Measurements from ENCODE around the gene TP63. TPM values are rescaled to one million over a fixed set of nuclear protein-coding genes. Genes with fewer than 3 reads are reported as not detected.

Gene TP63
- total RNA-seq, 4 donors from 2014 or later: 302 to 485 (median 319) TPM

DNA sequence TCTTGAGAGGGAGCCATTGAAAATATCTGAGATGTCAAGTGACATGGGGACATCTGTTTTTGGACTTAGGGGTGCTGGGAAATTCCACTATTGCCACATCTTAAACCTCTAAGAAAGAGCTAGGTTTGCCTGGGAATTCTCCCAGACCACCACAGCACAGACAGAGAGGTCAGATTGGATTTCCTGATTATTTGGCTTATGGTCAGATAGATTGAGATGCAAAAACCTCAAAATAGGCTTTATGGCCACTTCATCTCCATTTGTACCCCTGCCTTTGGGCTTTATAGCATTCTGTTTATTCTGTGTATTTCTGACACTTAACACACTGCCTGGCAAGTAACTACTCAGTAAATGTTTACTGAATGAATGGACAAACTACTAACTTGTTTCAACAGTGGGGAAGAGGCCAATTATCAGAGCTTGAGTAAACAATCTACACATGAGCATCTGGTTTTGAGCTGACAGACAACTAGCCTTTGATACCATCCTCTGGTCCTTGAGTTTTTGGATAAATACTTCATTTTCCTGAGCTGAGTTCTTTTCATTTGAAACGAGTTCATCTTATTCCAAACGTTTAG is 81.8 kb downstream of the TP63 start:
- TF ChIP-seq POLR2AphosphoS5 (IDR thresholded peaks at IDR 0.05) (no peak), EP300 (IDR thresholded peaks at IDR 0.05) (no peak), POLR2A (IDR thresholded peaks at IDR 0.05) (no peak)
- DNase-seq (ENCODE audit: low spot score in 2 of 2): no peak

DNA sequence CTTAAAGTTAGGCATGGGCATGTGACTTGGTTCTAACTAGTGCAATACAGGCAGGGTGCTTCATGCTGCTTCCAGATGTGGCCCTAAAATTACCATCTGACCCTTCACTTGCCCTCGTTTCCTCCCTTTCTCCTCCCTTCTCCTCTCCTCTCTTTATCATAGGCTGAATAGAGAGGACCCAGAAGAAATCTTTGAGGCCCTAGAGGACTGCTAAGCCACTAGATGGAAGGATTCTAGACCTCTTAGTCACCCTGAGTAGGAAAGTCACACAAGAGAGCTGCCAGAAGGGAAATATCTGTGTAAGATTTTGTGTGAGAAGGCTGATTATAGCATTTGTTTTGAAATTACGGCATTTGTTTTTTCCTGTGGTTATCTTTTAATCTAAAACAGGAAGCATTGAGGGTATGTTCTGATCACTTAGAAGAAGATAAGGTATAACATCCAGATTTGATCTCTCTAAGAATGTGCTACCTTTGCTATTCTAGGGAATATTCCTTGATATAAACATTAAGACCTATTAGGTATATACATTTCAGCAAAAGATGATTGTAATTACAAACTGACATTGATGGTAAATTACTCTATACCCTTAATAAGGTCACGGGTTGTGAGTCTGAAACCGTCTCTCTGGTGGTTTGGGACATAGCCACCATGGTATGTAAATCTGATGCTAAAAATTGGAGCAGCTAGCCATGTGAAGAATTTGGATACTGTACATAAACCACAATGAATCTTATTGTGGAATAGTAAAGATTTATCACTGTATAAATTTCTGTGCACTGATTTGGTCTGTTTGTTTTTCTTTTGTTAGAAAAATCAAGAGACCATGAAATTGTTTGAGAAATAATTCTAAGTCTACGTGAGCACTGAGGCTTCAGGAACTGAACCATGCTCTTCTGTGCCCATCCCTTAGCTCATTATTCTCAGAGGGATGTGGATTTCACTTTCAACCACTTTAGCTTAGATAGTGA is 84.1 kb downstream of the TP63 start:
- no peak overlapping the region for H3K27ac ChIP-seq
- no peaks in the 10 kb centered on the region for H3K36me3 ChIP-seq
- peaks cover 9% of the 10 kb centered on the region for H3K4me1 ChIP-seq
- DNase-seq (ENCODE audit: low spot score in 2 of 2): no peak
- no peaks in the 10 kb centered on the region for H3K9me3 ChIP-seq
- H3K4me3 ChIP-seq: no peak overlapping the region
- TF ChIP-seq, protein P1, sequence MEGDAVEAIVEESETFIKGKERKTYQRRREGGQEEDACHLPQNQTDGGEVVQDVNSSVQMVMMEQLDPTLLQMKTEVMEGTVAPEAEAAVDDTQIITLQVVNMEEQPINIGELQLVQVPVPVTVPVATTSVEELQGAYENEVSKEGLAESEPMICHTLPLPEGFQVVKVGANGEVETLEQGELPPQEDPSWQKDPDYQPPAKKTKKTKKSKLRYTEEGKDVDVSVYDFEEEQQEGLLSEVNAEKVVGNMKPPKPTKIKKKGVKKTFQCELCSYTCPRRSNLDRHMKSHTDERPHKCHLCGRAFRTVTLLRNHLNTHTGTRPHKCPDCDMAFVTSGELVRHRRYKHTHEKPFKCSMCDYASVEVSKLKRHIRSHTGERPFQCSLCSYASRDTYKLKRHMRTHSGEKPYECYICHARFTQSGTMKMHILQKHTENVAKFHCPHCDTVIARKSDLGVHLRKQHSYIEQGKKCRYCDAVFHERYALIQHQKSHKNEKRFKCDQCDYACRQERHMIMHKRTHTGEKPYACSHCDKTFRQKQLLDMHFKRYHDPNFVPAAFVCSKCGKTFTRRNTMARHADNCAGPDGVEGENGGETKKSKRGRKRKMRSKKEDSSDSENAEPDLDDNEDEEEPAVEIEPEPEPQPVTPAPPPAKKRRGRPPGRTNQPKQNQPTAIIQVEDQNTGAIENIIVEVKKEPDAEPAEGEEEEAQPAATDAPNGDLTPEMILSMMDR (IDR thresholded peaks at IDR 0.05): no peak
- TF ChIP-seq EP300 (IDR thresholded peaks at IDR 0.05) (no peak), POLR2AphosphoS5 (IDR thresholded peaks at IDR 0.05) (no peak), POLR2A (IDR thresholded peaks at IDR 0.05) (no peak)
- WGBS: 57% methylated on average over 5 of the region's 5 CpGs
- H3K27me3 ChIP-seq: no peaks in the 10 kb centered on the region

More for the DNA sequence above, 81.8 kb downstream of the TP63 start:
- no peaks in the 10 kb centered on the region for H3K9me3 ChIP-seq
- no peak overlapping the region for H3K27ac ChIP-seq
- peaks cover 11% of the 10 kb centered on the region for H3K4me1 ChIP-seq
- no peaks in the 10 kb centered on the region for H3K27me3 ChIP-seq
- WGBS: 67% methylated on average over 2 of the region's 2 CpGs
- no peaks in the 10 kb centered on the region for H3K36me3 ChIP-seq
- H3K4me3 ChIP-seq: no peak overlapping the region

DNA sequence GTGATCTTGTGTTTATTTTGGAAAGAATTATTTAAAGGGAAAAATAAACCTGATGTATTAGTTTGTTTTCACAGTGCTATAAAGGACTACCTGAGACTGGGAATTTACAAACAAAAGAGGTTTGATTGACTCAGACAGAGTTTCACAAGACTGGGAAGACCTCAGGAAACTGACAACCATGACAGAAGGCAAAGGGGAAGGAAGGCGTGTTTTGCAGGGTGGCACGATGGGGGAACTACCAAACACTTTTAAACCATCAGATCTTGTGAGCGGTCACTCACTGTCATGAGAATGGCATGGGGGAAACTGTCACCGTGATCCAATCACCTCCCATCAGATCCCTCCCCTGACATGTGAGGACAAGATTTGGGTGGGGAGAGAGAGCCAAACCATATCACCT is 87.0 kb downstream of the TP63 start:
- no peak overlapping the region for H3K4me3 ChIP-seq

DNA sequence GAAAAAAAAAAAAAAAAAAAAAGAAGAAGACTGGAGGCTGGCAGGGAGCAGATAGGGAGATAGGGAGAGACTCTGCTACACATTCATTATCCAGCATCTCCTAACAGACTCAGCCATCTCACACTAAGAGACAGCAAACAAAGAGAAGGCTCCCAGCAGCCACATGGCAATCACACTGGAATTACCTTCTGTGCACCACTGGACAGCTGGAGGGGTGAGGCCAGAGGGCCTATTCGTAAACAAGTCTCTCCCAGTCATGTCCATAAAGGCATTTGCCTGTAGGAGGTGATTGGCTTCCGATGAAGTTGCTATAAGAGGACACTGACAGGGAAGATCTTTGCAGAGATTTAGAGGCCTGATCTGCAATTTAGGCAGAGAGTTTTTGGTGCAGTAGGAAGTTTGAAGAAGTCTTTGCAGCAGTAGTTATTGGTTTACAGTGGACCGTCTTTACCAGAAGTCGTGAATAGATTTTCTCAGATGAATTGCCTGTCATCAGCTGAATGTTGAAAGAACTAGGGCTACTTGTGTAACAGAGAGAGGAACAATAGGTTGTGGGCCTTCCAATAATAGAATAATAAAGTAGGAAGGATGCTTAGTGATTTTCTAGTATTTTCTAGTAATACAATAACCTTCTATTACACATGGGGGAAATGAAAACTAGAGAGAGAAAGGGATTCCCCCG is 89.7 kb downstream of the TP63 start:
- Histone ChIP-seq H3K4me3 (no peak overlapping the region), H3K36me3 (no peaks in the 10 kb centered on the region), H3K9me3 (no peaks in the 10 kb centered on the region), H3K27ac (peak overlapping the region; percentile 5), H3K4me1 (no peaks in the 10 kb centered on the region), H3K27me3 (no peaks in the 10 kb centered on the region)
- WGBS: 89% methylated on average over 5 of the region's 5 CpGs
- no peak for DNase-seq (ENCODE audit: low spot score in 2 of 2)
- TF ChIP-seq, protein P1 (IDR thresholded peaks at IDR 0.05): no peak
- TF ChIP-seq EP300 (IDR thresholded peaks at IDR 0.05) (no peak), POLR2AphosphoS5 (IDR thresholded peaks at IDR 0.05) (no peak), POLR2A (IDR thresholded peaks at IDR 0.05) (no peak)

More for the DNA sequence above, 87.0 kb downstream of the TP63 start:
- Histone ChIP-seq H3K27me3 (no peaks in the 10 kb centered on the region), H3K9me3 (no peaks in the 10 kb centered on the region), H3K36me3 (no peaks in the 10 kb centered on the region), H3K4me1 (no peaks in the 10 kb centered on the region), H3K27ac (no peak overlapping the region)
- 64% methylated on average over 4 of the region's 4 CpGs for WGBS
- DNase-seq (ENCODE audit: low spot score in 2 of 2): no peak
- no peak for TF ChIP-seq POLR2A (IDR thresholded peaks at IDR 0.05)
- TF ChIP-seq EP300 (IDR thresholded peaks at IDR 0.05): no peak
- TF ChIP-seq, protein P1 (IDR thresholded peaks at IDR 0.05): no peak
- TF ChIP-seq POLR2AphosphoS5 (IDR thresholded peaks at IDR 0.05): no peak

DNA sequence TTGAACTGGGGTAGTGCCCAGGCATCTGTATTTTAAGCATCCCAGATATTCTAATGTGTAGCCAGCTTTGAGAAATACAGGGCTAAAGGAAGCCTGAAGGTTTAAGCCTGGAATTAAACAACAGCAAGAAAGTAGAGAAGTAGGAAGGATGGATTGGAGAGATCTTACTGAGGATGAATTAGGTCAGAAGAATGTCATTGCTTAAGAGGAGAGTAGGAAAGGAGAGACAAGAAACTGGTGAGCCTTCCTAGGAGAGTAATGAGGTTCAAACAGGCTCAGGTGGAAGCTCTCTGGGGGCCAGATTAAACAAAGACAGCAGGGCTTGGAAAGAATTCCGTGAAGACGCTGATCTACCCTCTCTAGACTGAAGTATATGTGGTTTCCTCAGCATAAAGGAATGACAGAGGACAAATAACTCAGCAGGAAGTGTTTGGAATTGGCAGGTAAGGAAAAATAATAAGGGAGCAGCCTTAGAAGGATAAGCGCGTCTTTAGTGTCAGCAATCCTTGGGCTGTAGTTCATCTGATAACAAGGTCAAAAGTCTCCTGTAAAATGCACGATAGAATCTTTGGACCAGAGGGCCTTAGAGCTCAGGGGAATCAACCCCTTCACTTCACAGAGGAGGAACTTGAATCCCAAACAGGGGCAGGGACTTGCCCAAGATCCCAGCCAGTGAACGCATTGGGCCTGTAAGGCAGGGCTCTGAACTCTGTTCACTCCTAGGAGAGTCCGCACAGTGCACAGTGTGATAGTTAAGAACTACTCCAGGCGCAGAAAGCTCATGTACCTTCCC is 90.9 kb downstream of the TP63 start:
- Histone ChIP-seq H3K4me3 (no peak overlapping the region), H3K4me1 (no peaks in the 10 kb centered on the region), H3K9me3 (no peaks in the 10 kb centered on the region), H3K27ac (peak overlapping the region; percentile 5), H3K36me3 (no peaks in the 10 kb centered on the region), H3K27me3 (no peaks in the 10 kb centered on the region)
- TF ChIP-seq POLR2AphosphoS5 (IDR thresholded peaks at IDR 0.05): no peak
- TF ChIP-seq POLR2A (IDR thresholded peaks at IDR 0.05): no peak
- TF ChIP-seq EP300 (IDR thresholded peaks at IDR 0.05): no peak
- TF ChIP-seq, protein P1 (IDR thresholded peaks at IDR 0.05): no peak
- WGBS: 87% methylated on average over 8 of the region's 8 CpGs
- DNase-seq (ENCODE audit: low spot score in 2 of 2): no peak
